HG03520 (cell line): Measurements from ENCODE around the gene PDCD5.
"Not testable (repeated sequence)": the region's sequence is repeated elsewhere in the genome, so short reads cannot be mapped to it uniquely, and the experiment has no call there.

Experiments used
- ATAC-seq: cut with Tn5 transposase; IDR thresholded peaks from one replicate; pipeline ENCODE4 v1.9.1; 2021; ENCODE audit warnings: mild to moderate bottlenecking, moderate library complexity; ENCODE audit not compliant: unreplicated experiment

Gene PDCD5

DNA sequence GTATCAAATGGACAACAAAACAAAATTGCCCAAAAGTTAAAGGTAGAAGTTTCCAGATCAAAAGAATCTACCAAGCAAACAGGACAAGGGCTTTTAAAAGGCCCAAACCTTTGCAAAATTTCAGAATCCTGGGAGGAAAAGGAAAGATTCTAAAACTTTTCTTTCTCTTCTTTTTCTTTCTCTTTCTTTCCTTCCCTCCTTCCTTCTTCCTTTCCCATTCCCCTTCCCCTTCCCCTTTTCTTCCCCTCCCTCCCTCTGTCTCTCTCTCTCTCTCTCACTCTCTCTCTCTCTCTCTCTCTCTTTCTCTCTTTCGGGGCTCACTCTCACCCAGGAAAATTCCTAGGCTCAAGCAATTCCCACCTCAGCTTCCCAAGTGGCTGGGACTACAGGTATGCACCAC lies 4.2 kb upstream of the PDCD5 start:
- no peak for ATAC-seq

DNA sequence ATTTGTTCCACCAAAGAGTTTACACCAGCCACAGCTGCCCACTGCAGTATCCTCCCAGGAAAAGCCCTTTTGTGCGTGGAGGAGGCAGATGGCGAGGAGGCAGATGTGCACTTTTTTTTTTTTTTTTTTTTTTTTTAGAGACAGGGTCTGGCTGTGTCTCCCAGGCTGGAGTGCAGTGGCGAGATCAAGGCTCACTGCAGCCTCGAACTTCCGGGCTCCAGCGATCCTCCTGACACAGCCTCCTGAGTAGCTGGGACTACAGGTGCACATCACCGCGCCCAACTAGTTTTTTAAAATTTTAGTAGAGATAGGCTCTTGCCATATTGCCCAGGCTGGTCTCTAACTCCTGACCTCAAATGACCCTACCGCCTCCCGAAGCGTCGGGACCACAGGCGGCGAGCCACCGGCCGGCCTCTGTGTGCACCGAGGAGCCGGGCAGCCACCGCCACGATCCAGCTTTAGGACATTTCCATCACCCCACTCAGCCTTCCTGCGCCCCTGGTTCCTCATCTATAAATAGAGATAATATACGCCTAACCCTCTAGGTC lies 563 bp upstream of the PDCD5 start:
- ATAC-seq = peak; percentile 23

DNA sequence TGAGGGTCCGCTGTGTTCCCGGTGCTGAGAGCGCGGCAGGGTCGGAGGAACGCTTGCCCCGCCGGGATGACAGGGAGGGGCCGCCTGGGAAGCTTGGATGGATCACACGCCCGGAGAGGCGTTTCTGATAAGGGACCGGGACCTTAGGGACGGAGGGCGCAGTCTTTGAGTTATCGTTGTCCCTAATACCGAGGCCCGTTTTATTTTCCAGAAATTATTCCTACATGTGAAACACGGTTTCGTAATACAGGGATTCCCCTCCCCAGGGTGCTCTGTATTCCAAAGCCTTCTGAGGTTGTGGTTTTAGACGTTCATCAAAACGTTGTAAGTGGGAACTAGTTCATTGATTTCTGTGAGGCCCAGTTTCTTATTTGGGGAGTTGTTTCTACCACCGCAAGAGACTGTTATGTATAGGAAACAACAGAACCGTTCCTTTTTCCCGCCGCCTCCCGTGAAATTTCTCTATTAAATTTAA lies 752 bp downstream of the PDCD5 start:
- no peak for ATAC-seq

DNA sequence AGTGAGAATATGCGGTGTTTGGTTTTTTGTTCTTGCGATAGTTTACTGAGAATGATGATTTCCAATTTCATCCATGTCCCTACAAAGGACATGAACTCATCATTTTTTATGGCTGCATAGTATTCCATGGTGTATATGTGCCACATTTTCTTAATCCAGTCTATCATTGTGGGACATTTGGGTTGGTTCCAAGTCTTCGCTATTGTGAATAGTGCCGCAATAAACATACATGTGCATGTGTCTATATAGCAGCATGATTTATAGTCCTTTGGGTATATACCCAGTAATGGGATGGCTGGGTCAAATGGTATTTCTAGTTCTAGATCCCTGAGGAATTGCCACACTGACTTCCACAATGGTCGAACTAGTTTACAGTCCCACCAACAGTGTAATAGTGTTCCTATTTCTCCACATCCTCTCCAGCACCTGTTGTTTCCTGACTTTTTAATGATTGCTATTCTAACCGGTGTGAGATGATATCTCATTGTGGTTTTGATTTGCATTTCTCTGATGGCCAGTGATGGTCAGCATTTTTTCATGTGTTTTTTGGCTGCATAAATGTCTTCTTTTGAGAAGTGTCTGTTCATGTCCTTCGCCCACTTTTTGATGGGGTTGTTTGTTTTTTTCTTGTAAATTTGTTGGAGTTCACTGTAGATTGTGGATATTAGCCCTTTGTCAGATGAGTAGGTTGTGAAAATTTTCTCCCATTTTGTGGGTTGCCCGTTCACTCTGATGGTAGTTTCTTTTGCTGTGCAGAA lies 6.9 kb downstream of the PDCD5 start:
- not testable (repeated sequence) for ATAC-seq

DNA sequence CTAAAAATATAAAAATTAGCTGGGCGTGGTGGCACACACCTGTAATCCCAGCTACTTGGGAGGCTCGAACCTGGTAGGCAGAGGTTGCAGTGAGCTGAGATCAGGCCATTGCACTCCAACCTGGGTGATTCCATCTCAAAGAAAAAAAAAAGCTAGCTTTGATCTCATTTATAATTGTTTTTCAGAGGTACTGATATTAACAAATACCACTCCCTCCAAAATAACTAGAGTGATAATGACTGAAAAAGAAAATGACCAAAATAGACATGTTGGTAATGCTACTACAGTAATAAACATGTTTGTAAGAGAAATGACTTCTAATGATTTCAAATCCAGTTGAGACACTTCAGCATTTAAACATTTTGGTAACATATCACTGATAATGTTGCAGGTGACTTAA lies 13.0 kb downstream of the PDCD5 start:
- ATAC-seq = no peak

DNA sequence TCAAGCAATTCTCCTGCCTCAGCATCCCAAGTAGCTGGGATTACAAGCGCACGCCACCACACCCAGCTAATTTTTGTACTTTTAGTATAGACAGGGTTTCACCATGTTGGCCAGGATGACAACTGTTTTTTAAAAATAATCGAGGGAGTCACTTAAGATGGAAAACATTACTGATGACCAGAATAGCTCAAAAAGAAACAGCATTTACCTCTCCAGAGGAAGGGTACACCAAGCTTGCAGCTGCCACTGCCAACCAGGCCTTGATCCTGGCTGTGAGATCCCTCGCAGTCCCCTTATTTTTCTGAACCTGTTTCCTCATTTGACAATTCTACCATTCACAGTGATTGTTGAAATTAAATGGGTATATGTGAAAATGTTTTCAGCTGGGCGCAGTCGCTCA lies 14.5 kb downstream of the PDCD5 start:
- no peak for ATAC-seq

DNA sequence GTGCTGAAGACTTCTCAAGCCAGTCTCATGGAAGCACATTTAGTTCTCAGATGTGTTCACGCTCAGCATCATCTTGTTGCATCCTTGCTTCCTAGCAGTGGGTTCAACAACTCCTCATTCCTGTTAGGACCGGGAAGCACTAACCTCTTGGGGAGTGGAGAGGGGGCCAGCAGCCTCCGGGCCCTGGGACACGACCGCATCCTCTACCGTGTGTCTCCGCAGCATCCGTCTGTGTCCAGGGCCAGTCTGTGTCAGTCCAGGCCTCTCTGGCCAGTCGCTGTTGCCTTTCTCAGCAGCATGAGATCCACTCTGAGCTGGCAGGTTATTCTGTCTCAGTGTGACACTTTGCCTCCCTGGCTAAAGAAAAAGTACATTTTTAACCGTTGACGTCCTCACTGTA lies 17.0 kb downstream of the PDCD5 start:
- no peak for ATAC-seq

DNA sequence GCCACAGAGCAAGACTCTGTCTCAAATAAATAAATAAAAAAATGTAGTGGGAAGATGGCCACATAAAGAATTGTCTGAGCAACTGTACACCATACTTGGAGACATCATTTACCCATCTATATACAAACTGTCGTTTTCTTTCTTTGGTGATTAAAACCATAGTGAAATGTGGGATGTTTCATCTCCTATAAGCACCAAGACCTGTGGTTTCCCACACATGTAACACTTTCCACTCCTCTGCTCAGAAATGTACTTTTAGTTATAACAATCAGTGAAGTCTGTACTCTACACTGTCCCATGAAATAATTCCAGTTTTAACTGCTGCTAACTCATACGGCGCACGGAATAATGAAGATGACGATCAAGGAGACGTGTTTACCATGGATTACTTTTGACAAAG lies 18.3 kb downstream of the PDCD5 start:
- ATAC-seq = no peak

DNA sequence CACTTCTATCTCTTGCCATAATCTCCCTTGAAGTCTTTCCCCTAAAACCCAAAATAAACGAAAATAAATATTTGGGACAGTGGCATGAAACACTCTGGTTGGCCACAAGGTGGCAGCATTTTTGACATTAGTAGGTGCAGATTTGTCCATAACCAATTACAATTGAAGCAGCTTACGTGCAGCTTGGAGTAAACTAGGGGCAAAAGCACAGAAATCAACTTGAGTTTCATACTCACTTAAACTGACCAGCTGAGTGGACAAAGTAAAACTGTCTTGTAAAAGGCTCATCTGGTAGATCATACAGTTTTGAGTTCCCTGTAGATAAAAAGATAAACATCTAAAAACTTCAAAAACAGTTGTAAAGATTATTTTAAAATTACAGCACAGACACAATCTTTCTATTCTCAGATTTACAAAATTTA lies 18.8 kb downstream of the PDCD5 start:
- ATAC-seq = no peak

DNA sequence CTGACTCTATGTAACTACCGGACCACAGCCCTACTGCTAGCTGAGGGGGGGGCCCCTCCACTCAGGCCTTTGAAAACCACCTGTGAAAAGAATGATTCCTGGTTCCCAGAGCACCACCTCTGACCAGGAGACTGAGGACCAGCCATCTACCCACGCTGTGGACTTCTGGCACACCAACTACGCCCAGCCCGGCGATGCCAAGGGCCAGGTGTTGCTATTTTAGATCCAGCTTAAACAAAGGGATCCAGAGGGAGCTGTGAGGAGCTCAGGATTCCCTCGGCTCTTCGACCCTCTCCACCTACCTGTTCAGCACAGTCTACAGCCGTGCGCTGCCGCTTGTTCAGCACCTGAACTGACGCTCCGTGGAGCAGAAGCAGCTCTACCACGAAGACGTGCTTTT lies 23.0 kb downstream of the PDCD5 start:
- no peak for ATAC-seq

DNA sequence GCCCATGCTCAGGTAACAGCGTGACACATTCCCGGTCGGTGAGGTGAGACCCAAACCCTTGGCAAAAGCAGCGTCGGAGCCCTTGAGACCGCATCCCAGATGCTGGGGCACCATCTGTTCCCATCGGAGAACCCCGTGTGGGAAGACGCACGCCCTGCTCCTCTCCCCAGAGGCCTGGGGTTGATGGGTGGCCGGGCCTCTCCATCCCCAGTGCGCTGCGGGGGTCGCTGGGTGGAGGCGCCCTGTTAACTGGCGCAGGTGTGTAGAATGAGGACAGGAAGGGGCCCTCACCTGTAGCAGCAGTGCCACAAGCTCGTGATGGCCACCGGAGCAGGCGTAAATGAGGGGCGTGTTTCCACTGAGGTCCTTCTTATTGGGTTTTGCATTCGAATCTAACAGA lies 24.6 kb downstream of the PDCD5 start:
- ATAC-seq = no peak

DNA sequence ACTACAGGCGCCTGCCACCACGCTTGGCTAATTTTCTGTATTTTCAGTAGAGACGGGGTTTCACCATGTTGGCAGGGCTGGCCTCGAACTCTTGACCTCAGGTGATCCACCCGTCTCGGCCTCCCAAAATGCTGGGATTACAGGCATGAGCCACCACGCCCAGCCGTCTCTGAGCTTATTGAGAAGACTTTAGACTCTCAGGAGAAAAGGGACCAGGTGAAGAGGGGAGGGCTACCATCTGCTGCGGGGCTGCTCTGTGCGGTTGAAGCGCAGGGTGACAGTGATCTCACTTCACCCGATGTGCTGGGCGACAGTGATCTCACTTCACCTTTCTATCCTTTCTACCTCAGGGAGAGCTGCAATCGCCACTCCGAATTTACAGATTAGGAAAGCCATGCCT lies 25.3 kb downstream of the PDCD5 start:
- ATAC-seq = no peak

DNA sequence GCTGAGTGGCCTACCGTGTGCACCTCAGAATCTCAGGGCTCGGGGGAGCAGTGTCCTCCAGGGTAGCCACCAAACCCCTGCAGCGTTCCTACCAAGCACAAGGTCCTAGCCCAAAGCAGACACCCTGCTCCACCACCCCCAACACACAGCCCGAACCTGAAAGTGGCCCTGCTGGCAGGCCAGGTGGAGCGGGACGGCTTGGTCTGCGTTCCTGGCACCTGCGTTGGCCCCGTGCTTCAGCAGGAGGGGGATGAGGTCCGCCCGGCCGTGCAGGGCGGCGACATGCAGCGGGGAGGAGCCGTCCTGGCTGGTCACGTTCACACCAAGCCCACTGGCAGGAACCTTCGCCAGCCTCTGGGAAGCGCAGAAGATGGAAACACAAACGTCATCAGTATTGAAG lies 26.5 kb downstream of the PDCD5 start:
- ATAC-seq = no peak

DNA sequence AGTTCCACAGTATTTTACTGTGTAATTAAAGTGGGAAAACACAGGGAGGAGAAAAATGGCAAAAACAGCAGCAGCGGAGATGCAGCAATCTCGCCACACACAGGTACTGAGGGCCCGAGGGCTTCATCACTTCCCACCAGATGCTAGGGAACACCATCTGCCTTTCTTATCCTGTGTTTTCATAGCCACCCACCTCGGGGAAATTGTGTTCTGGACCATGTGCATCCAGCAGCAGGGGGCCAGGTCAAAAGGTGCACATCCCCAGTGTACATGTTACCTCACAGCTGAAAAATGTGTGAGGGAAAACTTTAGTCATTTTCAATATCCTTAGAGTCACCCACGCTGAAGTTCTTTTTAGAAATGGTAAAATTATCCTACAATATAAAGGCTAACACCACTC lies 30.2 kb downstream of the PDCD5 start:
- ATAC-seq = no peak

DNA sequence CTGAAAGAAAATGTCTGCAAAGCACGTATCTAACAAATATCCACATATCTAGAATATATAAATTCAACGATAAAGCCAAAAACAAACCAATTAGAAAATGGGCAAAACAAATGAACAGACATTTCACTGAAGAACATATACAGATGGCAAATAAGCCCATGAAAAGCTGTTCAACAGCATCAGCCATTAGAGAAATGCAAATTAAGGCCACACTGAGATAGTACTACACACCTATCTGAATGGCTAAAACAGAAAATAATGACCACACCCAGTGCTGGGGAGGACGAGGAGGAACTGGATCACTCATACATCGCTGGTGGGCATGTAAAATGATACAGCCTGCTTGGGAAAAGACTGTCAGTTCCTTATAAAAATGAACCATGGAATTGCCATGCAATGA lies 32.0 kb downstream of the PDCD5 start:
- ATAC-seq = no peak

DNA sequence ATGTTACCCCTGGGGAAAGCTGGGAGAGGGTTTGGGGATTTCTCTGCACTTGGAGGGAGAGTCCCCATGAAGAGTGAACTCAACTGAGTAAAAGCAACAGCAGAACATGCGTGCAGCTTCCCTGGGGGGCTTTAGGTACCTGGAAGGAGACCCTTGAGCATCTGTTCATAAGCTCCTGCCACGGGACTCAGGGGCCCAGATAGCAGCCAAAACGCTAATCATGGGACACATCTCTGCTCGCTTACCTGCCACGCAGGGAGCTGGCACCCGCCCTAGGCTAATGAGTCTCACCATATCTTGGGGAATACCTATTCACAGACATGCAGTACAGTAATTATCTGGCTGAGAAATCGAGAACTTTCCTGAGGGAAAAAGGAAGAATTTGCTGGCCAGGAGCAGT lies 33.9 kb downstream of the PDCD5 start:
- no peak for ATAC-seq

DNA sequence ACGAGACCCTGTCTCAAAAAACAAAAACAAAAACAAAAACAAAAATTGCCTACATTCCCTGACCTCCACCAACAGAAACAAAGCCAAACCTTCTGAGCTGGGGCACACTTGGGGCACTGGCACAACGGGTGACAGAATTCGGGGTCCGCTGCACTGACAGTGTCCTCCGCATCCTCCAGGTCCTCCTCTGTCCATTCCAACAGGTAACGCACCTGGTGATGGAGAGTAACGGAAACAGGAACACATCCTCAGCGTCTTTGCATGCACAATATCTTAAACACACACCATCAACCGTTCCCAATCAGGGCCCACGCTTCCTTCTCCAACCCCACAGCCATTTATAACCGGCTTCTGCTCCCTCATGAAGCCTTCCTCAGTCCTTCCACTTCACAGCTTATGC lies 34.6 kb downstream of the PDCD5 start:
- ATAC-seq = no peak

DNA sequence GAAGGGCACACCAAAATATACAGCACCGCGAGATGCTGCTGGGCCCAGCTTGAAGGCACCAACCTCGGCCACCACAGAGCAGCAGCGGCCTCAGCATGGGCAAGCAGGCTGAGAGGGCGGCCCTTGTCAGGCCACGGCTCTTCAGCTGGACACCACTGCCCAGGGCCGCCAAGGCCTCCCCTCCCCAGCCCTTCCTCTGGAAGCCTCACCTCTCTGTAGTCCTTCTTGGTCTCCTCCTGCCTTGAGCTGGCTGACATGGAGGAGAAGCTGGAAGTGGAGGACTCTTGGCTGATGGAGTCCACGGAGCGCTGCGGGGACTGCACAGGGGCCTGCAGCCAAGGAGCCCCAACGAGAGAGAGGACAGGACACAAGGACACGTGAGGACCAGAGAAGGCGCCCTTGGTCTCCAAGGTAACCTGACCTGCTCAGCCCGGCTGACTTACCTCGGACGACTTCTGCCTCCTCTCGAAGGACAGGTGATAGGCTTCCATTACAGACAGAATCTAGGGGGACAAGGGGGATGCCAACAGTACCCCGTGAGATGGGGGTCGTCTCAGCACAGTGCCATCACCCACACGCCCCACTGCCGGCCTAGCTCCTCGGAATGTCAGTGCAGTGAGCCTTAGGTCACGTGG lies 38.2 kb downstream of the PDCD5 start:
- no peak for ATAC-seq

DNA sequence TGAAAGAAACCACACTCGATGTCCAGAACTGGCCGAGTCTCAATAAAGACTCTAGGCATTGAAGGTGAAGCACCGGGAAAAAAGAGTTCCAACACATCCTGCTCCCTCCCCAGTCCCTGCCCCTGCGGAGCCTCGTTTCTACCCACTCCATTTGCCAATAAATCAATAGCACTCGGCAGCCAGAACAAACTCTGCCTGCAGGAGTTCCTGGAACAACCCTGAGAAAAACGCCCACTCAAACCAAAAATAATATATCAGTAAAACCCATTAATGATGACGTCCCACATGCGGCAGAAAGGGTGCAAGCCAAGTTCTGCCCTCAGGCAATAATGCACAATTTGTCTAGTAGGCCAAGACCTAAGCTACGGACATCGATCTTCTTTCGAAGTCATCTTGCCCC lies 41.0 kb downstream of the PDCD5 start:
- ATAC-seq = no peak

DNA sequence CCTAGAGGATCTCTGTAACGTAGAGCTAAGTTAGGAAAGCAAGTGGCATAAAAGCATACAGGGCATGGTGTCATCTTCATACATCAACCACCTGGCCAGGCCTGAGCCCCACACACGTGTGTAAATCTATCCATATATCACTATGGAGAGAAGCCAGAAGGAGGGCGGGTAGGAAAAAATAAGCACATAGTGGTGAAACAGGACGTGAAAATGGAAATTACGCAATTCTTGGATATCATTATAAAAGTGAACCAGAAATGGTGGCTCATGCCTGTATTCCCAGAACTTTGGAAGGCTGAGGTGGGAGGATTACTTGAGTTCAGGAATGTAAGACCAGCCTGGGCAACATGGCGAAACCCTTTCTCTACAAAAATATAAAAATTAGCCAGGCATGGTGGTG lies 43.4 kb downstream of the PDCD5 start:
- no peak for ATAC-seq

DNA sequence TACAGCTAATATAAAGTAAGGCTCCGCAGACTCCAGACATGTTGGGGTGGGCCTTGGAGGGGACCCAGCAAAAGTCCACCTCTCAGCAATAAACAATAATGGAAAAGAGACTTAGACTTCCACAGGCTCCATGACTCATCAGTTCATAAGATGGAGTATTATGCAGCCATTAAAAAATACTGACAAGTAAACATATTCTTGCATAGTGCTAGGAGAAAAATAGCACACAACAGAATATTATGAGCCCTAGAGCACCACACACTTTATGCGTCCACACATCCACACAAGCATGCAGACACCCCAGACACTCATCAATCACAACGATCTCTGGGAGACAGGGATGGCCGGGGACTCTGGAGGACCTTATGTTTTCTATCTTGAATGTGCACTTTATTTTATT lies 46.0 kb downstream of the PDCD5 start:
- ATAC-seq = no peak

DNA sequence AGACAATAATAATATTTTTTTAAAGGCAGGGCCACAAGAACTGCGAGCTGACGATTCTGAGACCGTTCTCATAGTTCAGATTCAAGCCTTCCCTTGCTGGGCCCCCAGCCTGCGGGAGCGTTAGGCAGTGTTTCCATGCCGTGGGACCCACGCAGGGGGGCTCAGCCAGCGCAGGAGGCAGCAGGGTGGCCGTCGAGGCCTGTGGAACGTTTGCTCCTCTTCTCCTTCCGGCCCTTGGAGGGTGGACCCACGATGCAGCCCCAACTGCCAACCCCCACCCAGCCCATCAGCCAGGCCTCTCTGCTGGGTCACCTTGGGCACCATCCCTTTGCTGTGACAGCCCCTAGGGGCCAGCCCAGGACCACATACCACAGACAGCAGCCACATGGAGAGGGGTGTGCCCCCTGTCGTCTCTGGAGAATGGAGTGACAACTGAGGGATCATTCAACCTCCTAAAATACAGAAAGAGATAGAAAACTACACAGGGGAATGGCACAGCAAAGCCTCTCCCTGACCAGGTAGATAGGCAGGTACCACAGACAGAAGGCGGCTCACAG lies 46.8 kb downstream of the PDCD5 start:
- no peak for ATAC-seq
